ENCODE measurements around the gene CPA5.

DNA sequence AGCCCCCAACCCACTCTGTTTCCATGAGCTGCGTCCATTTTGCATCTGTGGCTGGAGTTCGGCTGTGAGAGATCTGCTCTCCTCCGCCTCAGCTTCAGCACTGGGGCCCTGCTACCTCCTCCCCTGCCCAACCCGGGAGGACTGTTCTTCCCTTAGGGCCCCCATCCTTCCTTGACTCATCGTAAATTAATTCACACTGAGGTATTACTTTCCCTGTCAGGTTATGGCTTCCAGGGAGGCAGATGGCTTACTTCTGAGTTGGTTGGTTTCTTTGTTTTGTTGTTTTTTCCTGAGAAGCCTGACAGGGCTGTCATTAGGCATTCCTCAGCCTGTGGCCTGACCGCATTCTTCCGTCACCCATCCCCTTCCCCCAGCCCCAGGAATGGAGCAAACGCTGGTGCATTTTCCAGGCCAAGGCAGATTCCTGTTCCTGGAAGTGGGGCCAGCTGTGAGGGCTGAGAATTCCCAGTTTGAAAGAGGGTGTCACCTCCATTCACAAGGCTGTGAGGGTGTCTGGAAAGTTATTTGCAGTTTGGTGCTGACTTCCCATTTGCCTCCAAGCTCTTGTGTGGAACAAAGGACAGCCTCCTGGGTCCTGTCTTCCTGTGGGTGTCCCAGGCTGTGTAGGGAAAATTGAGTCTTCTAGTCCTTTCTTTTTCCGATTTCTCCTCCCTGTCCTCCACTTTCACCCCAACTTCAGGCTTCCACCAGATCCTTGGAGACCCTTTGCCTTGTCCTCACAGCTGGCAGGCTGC lies 11.7 kb downstream of the CPA5 start:
- TF ChIP-seq CTCF (IDR thresholded peaks at IDR 0.05) (no peak), POLR2A (IDR thresholded peaks at IDR 0.05) (no peak)

Data from uterus (tissue), 2 donors.